GM20000 (cell line): ENCODE results near the gene DIAPH1.

Experiments
- DNase-seq: peaks from one replicate; pipeline ENCODE4 v3.0.0; 2012; ENCODE audit warnings: low spot score
- TF ChIP-seq, protein P1 (sequence below): IDR thresholded peaks from 2 replicates; pipeline ENCODE4 v1.5.1; 2012; ENCODE audit warnings: mild to moderate bottlenecking, control low read depth; ENCODE audit errors: extremely low read depth, missing control alignments

Gene DIAPH1

DNA sequence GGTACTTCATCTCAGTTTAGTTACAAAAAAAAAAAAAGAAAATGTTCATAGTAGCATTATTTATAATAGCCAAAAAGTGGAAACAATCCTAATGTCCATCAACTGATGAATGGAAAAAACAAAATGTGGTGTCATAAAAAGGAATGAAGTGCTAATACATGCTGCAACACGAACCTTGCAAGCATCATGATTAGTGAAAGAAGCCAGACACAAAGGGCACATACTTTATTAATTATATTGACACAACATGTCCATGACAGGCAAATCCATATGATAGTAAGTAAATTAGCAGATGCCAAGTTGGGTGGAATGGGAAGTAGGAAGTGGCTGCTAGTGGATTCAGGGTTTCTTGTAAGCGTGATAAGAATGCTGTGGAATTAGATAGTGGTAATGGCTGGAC, 75.7 kb downstream of the DIAPH1 start:
- TF ChIP-seq, protein P1, sequence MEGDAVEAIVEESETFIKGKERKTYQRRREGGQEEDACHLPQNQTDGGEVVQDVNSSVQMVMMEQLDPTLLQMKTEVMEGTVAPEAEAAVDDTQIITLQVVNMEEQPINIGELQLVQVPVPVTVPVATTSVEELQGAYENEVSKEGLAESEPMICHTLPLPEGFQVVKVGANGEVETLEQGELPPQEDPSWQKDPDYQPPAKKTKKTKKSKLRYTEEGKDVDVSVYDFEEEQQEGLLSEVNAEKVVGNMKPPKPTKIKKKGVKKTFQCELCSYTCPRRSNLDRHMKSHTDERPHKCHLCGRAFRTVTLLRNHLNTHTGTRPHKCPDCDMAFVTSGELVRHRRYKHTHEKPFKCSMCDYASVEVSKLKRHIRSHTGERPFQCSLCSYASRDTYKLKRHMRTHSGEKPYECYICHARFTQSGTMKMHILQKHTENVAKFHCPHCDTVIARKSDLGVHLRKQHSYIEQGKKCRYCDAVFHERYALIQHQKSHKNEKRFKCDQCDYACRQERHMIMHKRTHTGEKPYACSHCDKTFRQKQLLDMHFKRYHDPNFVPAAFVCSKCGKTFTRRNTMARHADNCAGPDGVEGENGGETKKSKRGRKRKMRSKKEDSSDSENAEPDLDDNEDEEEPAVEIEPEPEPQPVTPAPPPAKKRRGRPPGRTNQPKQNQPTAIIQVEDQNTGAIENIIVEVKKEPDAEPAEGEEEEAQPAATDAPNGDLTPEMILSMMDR: no peak
- no peak for DNase-seq

DNA sequence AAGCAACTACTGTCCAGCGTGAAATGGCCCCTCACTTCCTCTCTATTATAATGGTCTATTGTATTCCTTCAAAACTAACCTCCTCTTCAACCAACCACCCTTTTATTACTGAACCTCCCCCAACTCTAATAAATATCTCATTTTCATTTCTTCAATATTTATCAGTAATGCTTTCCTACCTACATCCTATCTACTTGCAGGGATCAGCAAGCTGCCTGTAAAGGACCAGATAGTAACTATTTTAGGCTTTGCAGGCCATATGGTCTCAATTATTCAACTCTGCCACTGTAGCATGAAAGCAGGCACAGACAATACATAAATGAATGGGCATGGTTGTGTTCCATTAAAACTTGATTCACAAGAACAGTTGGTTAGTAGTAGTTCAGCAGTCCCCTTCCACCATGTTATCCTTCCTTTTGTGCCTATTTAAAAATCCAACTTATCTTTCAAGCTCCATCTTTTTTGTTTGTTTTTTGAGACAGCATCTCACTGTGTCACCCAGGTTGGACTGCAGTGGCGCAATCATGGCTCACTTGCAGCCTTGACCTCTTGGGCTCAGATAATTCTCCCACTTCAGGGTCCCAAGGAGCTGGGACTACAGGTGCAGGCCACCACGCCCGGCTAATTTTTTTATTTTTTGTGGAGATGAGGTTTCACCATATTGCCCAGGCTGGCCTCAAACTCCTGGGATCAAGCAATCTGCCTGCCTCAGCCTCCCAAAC, 84.1 kb downstream of the DIAPH1 start:
- no peak for DNase-seq
- TF ChIP-seq, protein P1: no peak

DNA sequence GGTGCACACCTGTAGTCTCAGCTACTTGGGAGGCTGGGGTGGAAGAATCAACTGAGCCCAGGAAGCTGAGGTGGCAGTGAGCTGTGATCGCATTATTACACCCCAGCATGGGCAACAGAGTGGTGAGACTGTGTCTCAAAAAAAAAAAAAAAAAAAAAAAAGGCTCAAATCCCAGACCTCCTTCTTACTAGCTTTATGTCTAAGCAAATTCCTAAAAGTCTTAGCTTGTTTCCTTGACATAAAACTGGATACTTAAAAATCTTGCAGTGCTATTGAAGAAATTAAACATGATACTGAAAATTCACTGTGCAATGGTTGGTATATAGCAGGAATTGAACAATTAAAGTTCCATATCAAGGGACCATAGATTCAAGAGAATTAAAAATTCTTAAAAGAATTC, 84.9 kb downstream of the DIAPH1 start:
- TF ChIP-seq, protein P1: no peak
- DNase-seq: no peak

DNA sequence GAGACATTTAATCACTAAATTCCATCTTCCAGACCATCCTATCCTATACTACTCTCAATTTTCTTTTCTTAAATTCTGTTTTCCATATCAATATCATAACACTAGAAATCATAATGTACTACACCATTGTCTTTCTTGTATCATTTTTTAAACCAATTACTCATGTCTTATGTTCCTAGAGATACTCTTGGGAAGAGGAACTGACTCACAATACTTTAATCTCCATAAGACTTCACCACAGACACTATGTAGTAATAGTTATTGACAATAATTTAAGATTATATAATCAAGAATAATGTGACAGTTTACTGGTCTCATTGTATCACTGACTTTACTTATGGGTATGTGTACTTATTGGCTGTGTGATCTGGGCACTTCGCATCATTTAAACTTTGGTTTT, 86.1 kb downstream of the DIAPH1 start:
- no peak for DNase-seq
- TF ChIP-seq, protein P1: no peak

DNA sequence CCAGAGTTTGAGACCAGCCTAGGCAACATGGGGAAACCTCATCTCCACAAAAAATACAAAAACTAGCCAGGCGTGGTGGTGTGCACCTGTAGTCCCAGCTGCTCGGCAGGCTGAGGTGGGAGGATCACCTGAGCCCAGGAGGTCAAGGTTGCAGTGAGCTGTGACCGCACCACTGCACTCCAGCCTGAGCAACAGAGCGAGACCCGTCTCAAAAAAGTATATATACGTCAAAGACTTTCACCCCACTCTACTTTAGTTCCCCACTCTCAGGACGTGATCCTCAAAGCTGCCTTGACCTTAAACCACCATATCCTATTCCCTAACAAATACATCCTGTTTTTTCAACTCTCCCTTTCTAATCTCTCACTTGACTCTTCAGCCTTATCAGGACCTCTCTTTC, 88.9 kb downstream of the DIAPH1 start:
- no peak for DNase-seq
- TF ChIP-seq, protein P1: no peak

DNA sequence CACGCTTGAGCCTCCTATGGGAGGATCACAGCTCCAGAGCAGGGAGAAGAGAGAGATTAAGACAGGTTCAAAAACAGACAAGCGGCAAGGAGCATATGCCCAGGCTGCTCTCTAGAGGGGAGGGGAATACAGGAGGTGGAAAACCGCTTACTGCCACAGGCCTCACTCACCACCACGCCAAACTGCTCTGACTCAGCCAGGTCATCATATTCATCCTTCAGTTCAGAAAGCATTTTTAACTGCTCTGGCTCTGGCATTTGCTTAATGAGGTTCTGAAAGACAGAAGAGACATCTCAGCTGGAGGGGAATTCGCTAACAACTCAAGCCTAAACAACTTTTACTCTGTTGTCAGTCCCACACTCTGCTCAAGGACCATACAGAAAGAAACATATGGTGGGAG, 89.8 kb downstream of the DIAPH1 start:
- no peak for DNase-seq
- TF ChIP-seq, protein P1: no peak

DNA sequence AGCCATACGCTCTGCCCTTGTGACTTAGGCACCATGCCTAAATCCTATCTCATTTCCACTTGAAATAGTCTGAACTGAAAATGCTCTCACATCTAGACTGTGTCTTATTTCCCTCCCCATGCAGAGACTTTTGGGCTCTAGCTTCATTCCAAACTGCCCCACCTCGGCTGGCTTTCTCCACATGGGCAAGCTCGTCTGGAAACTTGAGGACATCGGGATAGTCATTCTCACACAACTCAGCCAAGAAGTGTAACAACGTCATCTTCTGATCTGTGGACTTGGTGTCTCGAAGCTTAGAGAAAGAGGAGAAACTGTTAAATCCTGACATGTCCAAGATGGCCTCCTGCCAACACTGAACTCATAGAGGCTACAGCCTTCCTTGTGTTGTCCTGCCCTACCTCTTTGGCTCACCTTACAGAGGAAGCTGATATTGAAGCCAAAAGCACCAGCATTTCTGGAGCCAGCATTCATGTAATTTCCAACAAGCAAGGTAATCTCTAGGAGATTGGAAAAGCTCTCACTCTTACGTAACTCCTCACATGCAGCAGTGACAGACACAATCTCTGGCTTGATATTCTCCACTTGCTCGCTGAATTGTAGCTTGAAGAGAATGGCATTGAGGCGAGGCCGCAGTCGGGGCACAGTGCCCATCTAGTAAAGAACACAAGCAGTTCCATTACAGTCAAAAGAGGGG, 90.4 kb downstream of the DIAPH1 start:
- DNase-seq: no peak
- TF ChIP-seq, protein P1: no peak
